Neutrophil (primary cell): ENCODE results near the gene UNC80.

Experiments
- H3K27ac ChIP-seq: fragments of 200-600 bp; sonication (generic); 2 replicates; pipeline ENCODE4 v1.5.1; 2016; ENCODE audit warnings: mild to moderate bottlenecking, moderate library complexity
- H3K27me3 ChIP-seq: fragments of 200-600 bp; sonication (generic); 2 replicates; pipeline ENCODE4 v1.6.0; 2016; ENCODE audit warnings: mild to moderate bottlenecking
- H3K36me3 ChIP-seq: fragments of 200-600 bp; sonication (generic); 2 replicates; pipeline ENCODE4 v1.5.1; 2017
- H3K4me1 ChIP-seq, 2 experiments: fragments of 200-600 bp in 1 of 2; sonication (generic) in 1 of 2; 1 replicate in 1 of 2; 2 replicates in 1 of 2; pipeline versions ENCODE4 v1.5.1 to v1.6.1; 2013 to 2016; ENCODE audit warnings: low read depth in 1 of 2, low read length in 1 of 2, mild to moderate bottlenecking in 1 of 2, moderate library complexity in 1 of 2; ENCODE audit not compliant: control insufficient read depth in 1 of 2, insufficient read depth in 1 of 2
- H3K4me3 ChIP-seq, 2 experiments: fragments of 200-600 bp in 1 of 2; sonication (generic) in 1 of 2; 1 replicate in 1 of 2; 2 replicates in 1 of 2; pipeline ENCODE4 v1.5.1; 2013 to 2016; ENCODE audit warnings: low read depth in 1 of 2, low read length in 1 of 2, mild to moderate bottlenecking in 1 of 2, moderate library complexity in 1 of 2
- H3K9me3 ChIP-seq: fragments of 200-600 bp; sonication (generic); 2 replicates; pipeline ENCODE4 v1.5.1; 2016
- CTCF ChIP-seq: fragments of 200-600 bp; sonication (generic); IDR thresholded peaks from 2 replicates; pipeline ENCODE4 v1.5.1; 2016; ENCODE audit warnings: antibody characterized with exemption

The UNC80 gene

GRCh38 chr2:209988010-209988409, 216.4 kb downstream of the UNC80 start:
- H3K4me1 ChIP-seq, result peaks cover 15 to 27% of the 10 kb centered on the region in 2 experiments
- H3K4me3 ChIP-seq, result no peak overlapping the region
- no peaks in the 10 kb centered on the region for H3K9me3 ChIP-seq
- no peaks in the 10 kb centered on the region for H3K36me3 ChIP-seq
- no peak overlapping the region for H3K27ac ChIP-seq
- no peaks in the 10 kb centered on the region for H3K27me3 ChIP-seq
- no peak for TF ChIP-seq CTCF

DNA sequence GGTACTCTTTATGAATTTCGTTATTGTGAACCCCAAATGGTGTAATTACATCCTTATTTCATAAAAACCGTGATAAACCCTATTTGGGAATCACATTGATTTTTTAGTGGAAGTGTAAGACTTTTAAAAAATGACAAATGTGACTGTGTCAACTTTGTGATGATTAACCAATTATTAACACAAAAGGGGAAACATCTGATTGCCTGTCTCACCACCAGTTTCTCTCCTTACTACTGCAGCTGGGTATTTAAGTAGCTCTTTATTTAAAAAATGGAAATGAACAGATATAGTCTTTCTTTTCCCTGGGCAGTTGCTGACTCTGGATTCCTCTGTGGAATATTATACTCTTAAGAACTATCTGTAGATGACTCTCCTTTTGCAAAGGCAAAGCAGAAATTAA, 219.2 kb downstream of the UNC80 start:
- Histone ChIP-seq H3K9me3 (no peaks in the 10 kb centered on the region), H3K4me1 (peaks cover 11 to 22% of the 10 kb centered on the region in 2 experiments), H3K27ac (no peak overlapping the region), H3K4me3 (no peak overlapping the region), H3K27me3 (no peaks in the 10 kb centered on the region), H3K36me3 (no peaks in the 10 kb centered on the region)
- no peak for TF ChIP-seq CTCF

GRCh38 chr2:209993968-209994367, 222.3 kb downstream of the UNC80 start:
- Histone ChIP-seq H3K36me3 (no peaks in the 10 kb centered on the region), H3K9me3 (no peaks in the 10 kb centered on the region), H3K27ac (no peak overlapping the region), H3K4me1 (no peaks in the 10 kb centered on the region), H3K27me3 (no peaks in the 10 kb centered on the region), H3K4me3 (no peak overlapping the region)
- no peak for TF ChIP-seq CTCF

- Histone ChIP-seq H3K9me3 (no peaks in the 10 kb centered on the region), H3K36me3 (no peaks in the 10 kb centered on the region), H3K4me1 (peaks cover 18 to 21% of the 10 kb centered on the region in 2 experiments), H3K27ac (no peak overlapping the region), H3K27me3 (no peaks in the 10 kb centered on the region), H3K4me3 (no peak overlapping the region)
- TF ChIP-seq CTCF, result no peak
Measured at GRCh38 chr2:209998596-209998995, 227.0 kb downstream of the UNC80 start.

DNA sequence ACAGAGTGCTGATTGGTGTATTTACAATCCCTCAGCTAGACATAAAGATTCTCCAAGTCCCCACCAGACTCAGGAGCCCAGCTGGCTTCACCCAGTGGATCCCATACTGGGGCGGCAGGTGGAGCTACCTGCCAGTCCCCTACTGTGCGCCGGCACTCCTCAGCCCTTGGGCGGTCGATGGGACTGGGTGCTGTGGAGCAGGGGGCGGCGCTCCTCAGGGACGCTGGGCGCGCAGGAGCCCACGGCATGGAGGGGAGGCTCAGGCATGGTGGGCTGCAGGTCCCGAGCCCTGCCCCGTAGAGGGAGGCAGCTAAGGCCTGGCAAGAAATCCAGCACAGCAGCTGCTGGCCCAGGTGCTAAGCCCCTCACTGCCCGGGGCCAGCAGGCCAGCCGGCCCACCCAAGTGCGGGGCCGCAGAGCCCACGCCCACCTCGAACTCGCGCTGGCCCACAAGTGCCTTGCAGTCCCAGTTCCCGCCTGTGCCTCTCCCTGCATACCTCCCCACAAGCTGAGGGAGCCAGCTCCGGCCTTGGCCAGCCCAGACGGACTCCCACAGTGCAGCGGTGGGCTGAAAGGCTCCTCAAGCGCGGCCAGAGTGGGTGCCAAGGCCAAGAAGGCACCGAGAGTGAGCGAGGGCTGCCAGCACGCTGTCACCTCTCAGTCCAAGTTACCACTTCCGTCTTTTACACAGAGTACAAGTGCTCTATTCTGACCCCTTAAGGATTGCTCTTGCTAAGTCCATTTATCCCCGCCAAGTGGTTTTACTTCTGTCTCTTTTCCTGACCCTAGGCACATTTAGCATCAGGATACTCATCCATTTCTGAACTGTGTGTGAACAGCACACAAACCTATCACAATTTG, 229.1 kb downstream of the UNC80 start:
- peaks cover 39 to 42% of the 10 kb centered on the region in 2 experiments for H3K4me1 ChIP-seq
- no peak for TF ChIP-seq CTCF

More for the DNA sequence above, 229.1 kb downstream of the UNC80 start:
- Histone ChIP-seq H3K36me3 (no peaks in the 10 kb centered on the region), H3K9me3 (no peaks in the 10 kb centered on the region), H3K27ac (no peak overlapping the region), H3K4me3 (no peak overlapping the region), H3K27me3 (no peaks in the 10 kb centered on the region)
